Esophagus squamous epithelium (tissue), 4 donors: ENCODE results near the gene FBH1.

ENCODE experiments used
- CTCF ChIP-seq, 6 experiments: fragments of 450-650 bp in 4 of 6; fragments of 200-600 bp in 2 of 6; sonication (generic) in 2 of 6; IDR thresholded peaks; one replicate each; pipeline ENCODE4 v1.5.1; 2016 to 2019; ENCODE audit warnings: antibody characterized with exemption in 6 of 6, mild to moderate bottlenecking in 4 of 6, moderate library complexity in 4 of 6
- POLR2A ChIP-seq, 4 donors: fragments of 450-650 bp; IDR thresholded peaks; one replicate each; pipeline ENCODE4 v1.6.1; 2017; ENCODE audit warnings: antibody characterized with exemption in 4 of 4, mild to moderate bottlenecking in 4 of 4, moderate library complexity in 3 of 4

GRCh38 chr10:5903563-5903962, 13.5 kb downstream of the FBH1 start:
- TF ChIP-seq POLR2A (IDR thresholded peaks at IDR 0.05): no peak
- TF ChIP-seq CTCF (IDR thresholded peaks at IDR 0.05): no peak
